Panc1 (cell line): Measurements from ENCODE around the gene PINLYP. TPM values are rescaled to one million over a fixed set of nuclear protein-coding genes. Genes with fewer than 3 reads are reported as not detected.
"Not testable (repeated sequence)": the region's sequence is repeated elsewhere in the genome, so short reads cannot be mapped to it uniquely, and the experiment has no call there.

ENCODE experiments used
- ATAC-seq: fragments of 200-7000 bp; cut with Tn5 transposase; 2 replicates; pipeline ENCODE4 v1.9.1; 2020; ENCODE audit warnings: mild to moderate bottlenecking, moderate library complexity
- BruUV-seq: library from RNA; stranded (reverse); fragments of 400-500 nt; replicated peaks from 2 replicates; lab custom pipeline; 2021; lab: Mats Ljungman, UMichigan
- CTCF ChIA-PET: fragments of 300-600 bp; sonication (Branson Sonifier 250); formaldehyde crosslinking; loops from one replicate; lab custom pipeline; 2022; ENCODE audit warnings: antibody characterized with exemption; lab: Charles Lee
- POLR2A ChIA-PET: fragments of 300-600 bp; sonication (Branson Sonifier 250); formaldehyde crosslinking; loops from one replicate; lab custom pipeline; 2022; ENCODE audit warnings: antibody characterized with exemption; lab: Charles Lee
- DNase-seq: peaks from one replicate; pipeline ENCODE4 v3.0.0-alpha.2; 2010; ENCODE audit warnings: low read depth, low spot score
- H3K27ac ChIP-seq: 2 replicates; pipeline ENCODE4 v1.5.1; 2011; ENCODE audit warnings: mild to moderate bottlenecking, low read length, inconsistent platforms
- H3K27me3 ChIP-seq: fragments of 200-500 bp; sonication (Bioruptor generic); 2 replicates; pipeline ENCODE4 v1.6.0; 2014; ENCODE audit warnings: low read length, inconsistent platforms; ENCODE audit not compliant: control insufficient read depth, insufficient read depth
- H3K36me3 ChIP-seq: fragments of 200-500 bp; sonication (Bioruptor generic); 2 replicates; pipeline ENCODE4 v1.5.1; 2014; ENCODE audit warnings: inconsistent platforms, mild to moderate bottlenecking, low read length, moderate library complexity; ENCODE audit not compliant: control insufficient read depth, insufficient read depth
- H3K4me1 ChIP-seq: 2 replicates; pipeline ENCODE4 v1.5.1; 2011; ENCODE audit warnings: inconsistent platforms, mild to moderate bottlenecking, low read length, moderate library complexity; ENCODE audit not compliant: control insufficient read depth, insufficient read depth
- H3K4me3 ChIP-seq, 2 experiments: 2 replicates each; pipeline ENCODE4 v1.5.1; 2011 to 2012; ENCODE audit warnings: low read depth in 2 of 2, low read length in 2 of 2, mild to moderate bottlenecking in 2 of 2, inconsistent platforms in 1 of 2, moderate library complexity in 1 of 2
- H3K9me3 ChIP-seq: fragments of 200-500 bp; sonication (Bioruptor generic); 2 replicates; pipeline ENCODE4 v1.5.1; 2014; ENCODE audit warnings: low read depth, mild to moderate bottlenecking, inconsistent platforms, low read length, moderate library complexity; ENCODE audit not compliant: control insufficient read depth, insufficient read depth
- CTCF ChIP-seq: fragments of 450-650 bp; IDR thresholded peaks from 2 replicates; pipeline ENCODE4 v1.5.1; 2017; ENCODE audit warnings: mild to moderate bottlenecking
- POLR2AphosphoS5 ChIP-seq: IDR thresholded peaks from 2 replicates; pipeline ENCODE4 v1.6.1; 2012; ENCODE audit warnings: mild to moderate bottlenecking, low read depth, low read length, moderate library complexity
- REST ChIP-seq, 2 experiments: IDR thresholded peaks; 2 replicates each; pipeline ENCODE4 v1.6.1; 2011 to 2012; ENCODE audit warnings: low read depth in 2 of 2, control low read depth in 1 of 2, low read length in 1 of 2, mild to moderate bottlenecking in 1 of 2, moderate library complexity in 1 of 2; ENCODE audit not compliant: insufficient read depth in 1 of 2
- SIN3A ChIP-seq: IDR thresholded peaks from 2 replicates; pipeline ENCODE4 v1.6.1; 2012; ENCODE audit warnings: low read depth, mild to moderate bottlenecking, low read length, moderate library complexity, borderline replicate concordance; ENCODE audit not compliant: insufficient read depth
- TCF7L2 ChIP-seq: IDR thresholded peaks from 2 replicates; pipeline ENCODE4 v1.6.1; 2011; ENCODE audit warnings: mild to moderate bottlenecking, low read depth, low read length, inconsistent platforms
- in situ Hi-C: cut with HindIII; loops from 2 replicates; pipeline ENCODE4 v1.10.0; 2016; ENCODE audit warnings: low sequenced_read_pairs, low pct_unique_long_range_greater_than_20kb
- intact Hi-C: fragments of 100-400 bp; cut with micrococcal nuclease; formaldehyde crosslinking; loops from one replicate; pipeline ENCODE4 v1.10.0; 2022; ENCODE audit not compliant: unreplicated experiment
- total RNA-seq: library from RNA; stranded (reverse); gene quantifications from one replicate; pipeline ENCODE4 v1.2.1, GENCODE V29; 2021; ENCODE audit not compliant: unreplicated experiment

Gene PINLYP
- total RNA-seq, 1 experiment from 2014 or later: 0.21 TPM

GRCh38 chr19:43547926-43548325 is 27.7 kb upstream of the PINLYP start:
- CTCF ChIA-PET, in situ Hi-C loops, POLR2A ChIA-PET: not testable (repeated sequence)

GRCh38 chr19:43548706-43549105 is 26.9 kb upstream of the PINLYP start:
- ChIA-PET POLR2A (no interaction called here), CTCF (no interaction called here)
- in situ Hi-C loops: no loop called here
- TF ChIP-seq SIN3A (no peak), POLR2AphosphoS5 (no peak), REST (IDR thresholded peaks at IDR 0.05; ENCODE audit: insufficient read depth in 1 of 2, low read depth in 2 of 2, low read length in 1 of 2) (no peak), CTCF (no peak), TCF7L2 (no peak)
- DNase-seq: no peak
- H3K9me3 ChIP-seq: no peaks in the 10 kb centered on the region
- BruUV-seq: no TSS peak
- H3K4me3 ChIP-seq: no peak overlapping the region
- no peaks in the 10 kb centered on the region for H3K27me3 ChIP-seq
- no peak for ATAC-seq
- intact Hi-C loops: no loop called here
- H3K36me3 ChIP-seq: no peaks in the 10 kb centered on the region
- H3K4me1 ChIP-seq: no peaks in the 10 kb centered on the region
- H3K27ac ChIP-seq: no peak overlapping the region

More at GRCh38 chr19:43547926-43548325, 27.7 kb upstream of the PINLYP start:
- H3K4me1 ChIP-seq, H3K36me3 ChIP-seq, H3K27me3 ChIP-seq, BruUV-seq, H3K4me3 ChIP-seq, H3K27ac ChIP-seq, DNase-seq, intact Hi-C loops, H3K9me3 ChIP-seq, ATAC-seq: not testable (repeated sequence)

GRCh38 chr19:43551399-43552197 is 24.0 kb upstream of the PINLYP start:
- no peak overlapping the region for H3K4me3 ChIP-seq
- no peak for TF ChIP-seq REST (IDR thresholded peaks at IDR 0.05; ENCODE audit: insufficient read depth in 1 of 2, low read depth in 2 of 2, low read length in 1 of 2)
- no peak for TF ChIP-seq POLR2AphosphoS5
- TF ChIP-seq CTCF: no peak
- TF ChIP-seq SIN3A: no peak
- TF ChIP-seq TCF7L2: no peak
- ChIA-PET POLR2A (no interaction called here), CTCF (no interaction called here)
- in situ Hi-C loops (no loop called here), intact Hi-C loops (no loop called here)
- no peak overlapping the region for H3K27ac ChIP-seq
- ATAC-seq (no peak), DNase-seq (no peak)
- H3K27me3 ChIP-seq: no peaks in the 10 kb centered on the region
- H3K4me1 ChIP-seq: no peaks in the 10 kb centered on the region
- no peaks in the 10 kb centered on the region for H3K36me3 ChIP-seq
- BruUV-seq: no TSS peak
- no peaks in the 10 kb centered on the region for H3K9me3 ChIP-seq
